GM21737 (cell line): ENCODE data around the gene CLIC5.

Experiments used
- ATAC-seq: cut with Tn5 transposase; IDR thresholded peaks from one replicate; pipeline ENCODE4 v1.9.1; 2021; ENCODE audit warnings: mild to moderate bottlenecking, moderate library complexity; ENCODE audit not compliant: unreplicated experiment

Gene CLIC5

DNA sequence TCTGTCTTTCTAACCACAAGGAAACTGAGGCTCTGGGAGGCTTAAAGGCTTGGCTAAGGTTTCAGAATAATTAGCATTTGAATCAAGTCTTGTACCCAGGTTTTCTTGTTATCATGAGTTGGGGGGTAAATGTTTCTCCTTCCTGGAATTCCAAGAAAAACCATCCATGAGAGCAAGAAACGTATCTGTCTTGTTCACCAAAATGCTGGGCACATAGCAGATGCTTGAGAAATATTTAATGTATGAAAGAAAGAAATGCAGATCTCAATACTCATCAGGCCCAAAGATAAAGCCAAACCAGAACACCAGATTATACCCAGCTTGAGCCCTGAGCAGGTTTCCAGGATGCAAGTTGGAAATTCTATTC is 164.6 kb downstream of the CLIC5 start:
- ATAC-seq, result no peak

DNA sequence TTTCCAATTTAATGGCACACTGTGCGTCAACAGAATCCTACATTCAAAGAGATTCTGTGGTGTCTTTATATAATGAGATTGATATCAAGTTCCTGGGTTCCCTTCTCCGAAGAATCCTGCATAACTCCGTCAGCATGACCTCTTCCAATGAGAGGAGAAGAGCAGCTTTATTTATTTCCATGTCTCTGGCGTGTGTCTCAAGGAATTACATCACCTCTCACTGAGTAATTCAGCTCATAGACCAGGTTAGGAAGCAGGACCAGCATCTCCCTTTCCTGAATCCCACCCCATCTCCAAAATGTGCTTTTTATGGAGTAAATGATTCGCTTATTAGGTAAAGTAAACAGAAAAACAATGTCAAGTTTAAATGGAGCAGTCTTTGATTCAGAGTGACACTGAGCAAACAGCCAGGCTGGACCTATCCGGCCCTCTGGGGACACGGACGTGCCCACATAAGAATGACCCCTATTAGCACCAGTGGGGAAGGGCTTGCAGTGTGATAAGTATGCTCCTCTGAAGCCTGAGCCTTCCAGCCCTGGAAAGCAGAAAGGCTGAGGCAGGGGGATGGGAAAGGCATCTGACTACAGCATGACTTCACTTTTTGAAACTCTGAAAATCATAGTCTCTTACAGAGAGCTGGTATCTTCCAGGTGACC is 165.2 kb downstream of the CLIC5 start:
- no peak for ATAC-seq

DNA sequence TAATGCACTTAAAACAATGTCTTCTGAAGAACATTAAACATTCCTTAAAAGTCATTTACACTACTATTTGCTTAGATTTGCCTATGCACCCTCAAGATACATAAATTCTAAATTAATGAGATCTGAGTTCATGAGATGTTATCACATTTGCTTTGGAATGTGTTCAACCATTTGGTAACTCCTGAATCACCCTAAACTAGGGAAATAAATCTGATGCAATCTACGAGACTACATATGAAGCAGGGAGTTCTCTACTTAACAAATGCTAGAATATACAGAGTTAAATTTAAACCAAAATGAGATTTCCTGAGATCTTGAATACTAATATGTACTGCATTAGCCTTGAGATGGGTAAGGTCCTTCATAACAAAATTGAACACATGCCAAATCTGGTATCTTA is 170.1 kb downstream of the CLIC5 start:
- no peak for ATAC-seq

DNA sequence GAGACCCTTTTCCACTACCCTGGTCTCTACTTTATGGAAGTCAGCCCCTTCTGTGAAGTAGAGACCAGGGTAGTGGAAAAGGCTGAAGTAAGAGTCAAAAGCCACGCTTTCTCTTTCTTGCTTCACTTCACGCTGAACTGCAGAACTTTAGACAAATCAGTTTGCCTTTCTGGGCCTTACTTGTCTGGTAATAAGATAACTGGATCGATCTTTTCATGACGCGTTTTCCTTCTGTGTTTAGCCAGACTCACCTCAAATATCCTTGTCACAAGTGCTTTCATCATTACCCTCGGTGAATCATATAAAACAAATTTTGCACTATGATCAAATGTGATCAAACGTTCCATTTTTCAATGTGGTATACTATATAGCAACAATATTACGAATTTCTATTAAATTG is 170.7 kb downstream of the CLIC5 start:
- ATAC-seq, result no peak

DNA sequence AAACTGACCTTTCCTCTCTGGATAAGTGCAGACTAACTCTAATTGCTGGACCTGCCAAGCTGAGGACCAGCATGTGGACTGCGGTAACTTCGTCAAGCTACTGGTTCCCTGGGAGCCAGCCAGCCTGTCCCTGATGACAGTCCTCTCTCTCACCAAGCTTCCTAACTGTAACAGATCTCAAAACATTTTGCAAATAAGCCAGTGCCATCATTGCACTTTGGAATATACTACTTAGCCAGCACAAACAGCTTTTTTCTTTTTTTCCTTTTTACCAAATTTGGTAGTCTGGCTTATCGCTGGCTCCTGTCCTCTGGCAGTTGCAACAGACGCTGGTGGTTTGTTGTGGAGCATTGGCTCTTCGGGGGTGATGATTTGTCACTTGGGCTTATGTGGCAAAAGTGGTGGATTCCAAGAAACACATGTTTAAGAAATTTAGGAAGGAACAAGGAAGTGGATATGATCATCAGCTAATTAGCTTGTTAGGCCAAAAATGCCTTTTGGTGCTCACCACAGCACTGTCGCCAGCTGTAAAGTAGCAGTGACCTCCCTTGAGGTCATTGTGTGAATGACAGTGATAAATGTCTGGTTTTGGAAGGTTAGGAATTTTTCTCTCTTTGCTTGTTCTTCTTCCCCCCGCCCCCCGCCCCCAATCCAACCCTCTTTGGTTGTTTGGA is 171.7 kb downstream of the CLIC5 start:
- ATAC-seq, result no peak

DNA sequence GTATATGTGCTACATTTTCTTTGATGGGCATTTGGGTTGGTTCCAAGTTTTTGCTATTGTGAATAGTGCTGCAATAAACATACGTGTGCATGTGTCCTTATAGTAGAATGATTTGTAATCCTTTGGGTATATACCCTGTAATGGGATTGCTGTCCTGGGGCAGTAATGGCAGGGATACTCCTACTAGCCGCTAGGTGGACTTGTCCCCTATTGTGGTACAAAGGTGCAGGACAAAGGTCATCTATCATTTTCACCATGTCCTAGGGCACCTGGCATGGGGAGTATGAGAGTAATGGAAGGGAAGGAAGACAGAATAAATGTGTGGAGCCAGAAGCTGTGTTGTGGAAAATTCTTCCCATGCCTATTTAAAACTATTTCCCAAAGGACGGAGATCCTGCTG is 174.6 kb downstream of the CLIC5 start:
- no peak for ATAC-seq

DNA sequence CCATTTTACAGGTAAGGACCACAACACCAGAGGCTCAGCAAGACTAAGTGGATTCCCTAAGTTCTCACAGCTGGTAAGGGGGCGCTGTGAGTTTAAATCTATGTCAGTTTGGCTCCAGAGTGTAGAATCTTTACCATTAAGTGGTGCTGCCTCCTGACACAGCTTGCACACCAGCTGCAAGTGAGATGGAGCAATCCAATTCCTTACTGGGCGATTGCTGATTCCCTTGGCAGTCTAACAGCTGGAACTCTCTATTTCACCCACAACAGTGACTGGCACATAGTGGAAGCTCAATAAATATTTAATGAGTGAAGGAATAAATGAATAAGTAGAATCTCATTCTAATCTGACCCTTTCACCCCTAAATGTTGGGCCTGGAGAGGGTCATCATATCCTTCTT is 176.7 kb downstream of the CLIC5 start:
- ATAC-seq, result no peak

DNA sequence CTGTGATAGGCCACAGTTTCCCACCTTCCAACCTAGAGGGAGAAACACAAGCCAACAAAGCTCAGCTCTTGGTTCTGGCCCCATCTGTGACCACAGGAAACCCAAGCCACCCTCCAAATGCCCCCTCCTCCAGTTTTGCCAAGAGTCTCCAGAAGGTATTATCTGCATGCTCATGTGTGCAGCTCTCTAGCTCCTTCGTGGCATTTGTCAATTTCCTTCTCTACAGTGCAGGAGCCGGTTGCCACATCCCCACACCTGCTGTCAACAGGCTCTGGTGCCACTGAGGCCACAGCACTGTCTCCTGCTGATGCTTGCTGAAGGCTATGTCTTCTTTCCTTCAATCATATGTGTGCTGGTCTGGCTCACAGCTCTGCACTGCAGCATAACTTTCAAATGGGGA is 177.2 kb downstream of the CLIC5 start:
- ATAC-seq, result no peak

DNA sequence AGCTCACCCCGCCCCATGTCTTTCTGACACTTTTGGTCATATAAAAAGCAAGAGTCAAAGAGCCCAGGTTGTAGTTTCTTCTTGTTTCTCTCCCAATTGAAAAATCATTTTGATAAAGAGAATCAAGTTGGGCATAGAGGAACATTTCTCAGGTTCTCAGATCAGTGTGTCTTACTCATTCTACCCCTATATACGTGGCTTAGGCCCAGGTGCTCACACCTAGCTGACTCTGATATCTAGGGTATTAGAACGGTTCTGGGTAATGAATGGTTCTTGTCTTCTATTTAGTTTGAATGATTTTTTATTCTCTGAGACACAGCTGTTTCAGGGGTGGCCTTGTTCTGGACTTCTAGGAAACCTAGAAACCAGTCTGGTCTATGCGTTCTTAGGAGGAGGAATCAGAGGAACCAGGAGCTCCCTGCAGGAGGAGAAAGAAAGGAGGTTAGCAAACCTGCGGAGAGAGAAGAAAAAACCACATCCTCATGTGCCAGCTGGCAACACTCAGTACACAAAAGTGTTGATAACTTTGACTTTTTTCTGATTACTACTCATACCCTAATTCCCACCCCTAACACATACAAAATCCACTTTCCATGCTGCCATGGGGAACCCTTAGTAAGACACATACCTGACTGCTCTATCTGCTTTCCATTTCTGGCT is 178.0 kb downstream of the CLIC5 start:
- no peak for ATAC-seq

DNA sequence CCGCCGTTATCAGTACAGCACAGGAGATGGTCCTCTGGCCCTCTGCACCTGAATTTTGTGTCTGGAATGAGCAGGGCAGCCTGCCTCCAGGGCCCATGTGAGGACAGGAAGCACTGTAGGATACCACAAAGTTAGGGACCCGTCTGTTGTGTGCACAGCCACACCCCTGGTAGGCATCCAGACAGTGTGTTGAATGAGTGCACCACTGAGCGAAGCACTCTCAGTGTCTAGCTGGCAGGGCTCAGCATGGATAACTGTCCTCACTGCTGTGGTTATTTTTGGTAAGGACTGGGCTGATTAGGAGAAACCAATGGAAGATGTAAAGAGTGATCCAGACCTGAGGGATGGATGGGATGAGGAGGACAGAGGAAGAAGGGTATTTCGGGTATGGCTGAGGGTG is 178.7 kb downstream of the CLIC5 start:
- no peak for ATAC-seq

DNA sequence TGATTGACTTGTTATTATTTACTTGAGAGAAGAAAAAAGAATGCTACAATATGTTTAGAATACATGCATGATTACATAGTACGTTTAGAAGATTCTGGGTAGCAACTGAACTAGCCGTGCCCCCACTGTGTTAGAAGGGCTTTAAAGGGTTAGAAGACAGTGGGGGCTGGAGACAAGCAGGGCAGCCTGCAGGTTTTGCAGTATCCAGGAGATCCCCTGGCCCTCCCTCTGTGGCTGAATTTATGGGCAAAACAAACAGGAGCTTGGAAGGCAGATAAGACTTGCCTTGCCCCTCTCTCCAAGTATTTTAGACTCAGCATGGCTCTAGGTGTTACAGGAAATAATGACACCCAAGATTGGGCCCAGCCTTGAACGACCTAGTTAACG is 179.2 kb downstream of the CLIC5 start:
- ATAC-seq, result no peak

DNA sequence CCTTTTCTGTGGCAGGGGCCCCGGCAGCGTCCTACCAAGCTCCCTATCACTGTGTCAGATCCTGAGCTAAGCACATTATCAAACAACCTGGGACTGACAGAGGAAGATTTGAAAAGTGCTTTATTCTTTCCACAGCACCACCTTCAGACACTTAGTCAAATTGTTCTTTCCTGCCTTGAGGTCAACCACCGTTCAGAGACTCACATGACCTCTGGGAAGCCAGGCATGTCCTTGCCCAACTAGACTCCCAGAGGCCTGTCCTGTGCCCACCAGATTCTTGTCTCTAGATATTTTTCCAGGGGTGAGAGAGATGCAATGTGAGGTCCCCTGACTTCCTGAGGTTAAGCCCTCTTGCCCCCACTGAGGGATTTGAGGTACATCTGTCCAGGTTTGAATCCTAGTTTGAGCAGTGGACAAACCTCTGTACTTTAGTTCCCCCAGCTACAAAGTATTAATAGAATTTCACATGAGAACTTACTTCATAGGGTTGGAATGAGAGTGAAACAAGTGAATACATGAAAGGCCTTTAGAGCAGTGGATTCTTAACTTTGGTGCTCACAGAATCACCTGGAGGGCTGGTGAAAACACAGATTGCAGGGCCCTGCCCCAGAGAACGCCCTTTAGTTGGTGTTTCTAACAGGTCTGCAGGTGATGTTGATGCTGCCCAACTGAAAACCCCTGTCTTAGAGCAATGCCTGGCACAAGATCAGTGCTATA is 179.8 kb downstream of the CLIC5 start:
- ATAC-seq, result no peak

DNA sequence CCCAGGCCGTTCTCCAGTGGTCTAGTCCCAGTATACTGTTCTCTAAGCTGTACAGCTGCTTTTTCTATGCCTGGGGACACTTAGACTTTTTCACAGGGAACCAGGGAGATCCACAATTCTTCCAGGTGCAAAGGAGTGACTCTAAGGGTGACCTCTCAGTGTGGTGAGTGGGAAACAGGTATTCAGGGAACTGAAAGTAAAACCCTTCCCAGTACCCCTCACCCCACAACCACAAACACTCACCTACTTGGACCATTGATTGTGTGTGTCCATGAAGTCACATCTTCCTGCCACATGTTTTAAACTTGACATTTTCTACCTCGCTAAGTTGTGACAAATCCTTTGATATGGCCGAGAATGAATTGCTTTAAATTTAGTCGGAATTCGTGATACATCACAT is 183.6 kb downstream of the CLIC5 start:
- ATAC-seq, result no peak
